H1 (cell line): Measurements from ENCODE around the gene TEAD1. TPM values are rescaled to one million over a fixed set of nuclear protein-coding genes. Genes with fewer than 3 reads are reported as not detected.

ENCODE experiments used
- HDAC2 ChIP-seq, 2 experiments: fragments of 300-600 bp in 1 of 2; sonication (generic) in 1 of 2; IDR thresholded peaks; 2 replicates each; pipeline ENCODE4 v1.6.1; 2011 to 2012; ENCODE audit warnings: low read depth in 2 of 2, low read length in 2 of 2, mild to moderate bottlenecking in 2 of 2, moderate library complexity in 2 of 2, borderline replicate concordance in 1 of 2, inconsistent platforms in 1 of 2
- PHF8 ChIP-seq: fragments of 200-600 bp; sonication (generic); conservative IDR thresholded peaks from 2 replicates; pipeline ENCODE4 v1.7.1; 2012; ENCODE audit warnings: low read depth, mild to moderate bottlenecking, inconsistent platforms, low read length, moderate library complexity
- polyA plus RNA-seq, 7 experiments: library from polyadenylated mRNA; depleted of rRNA in 3 of 7; stranded (reverse) in 5 of 7; unstranded in 2 of 7; fragments of >200 nt in 5 of 7; fragments of 200-250 nt in 2 of 7; gene quantifications; 1 replicate in 5 of 7; 2 replicates in 1 of 7; 4 replicates in 1 of 7; pipeline versions ENCODE4 v1.2.1 to v1.2.3, GENCODE V29; 2011 to 2013; ENCODE audit warnings: missing spikeins in 2 of 7, mixed read lengths in 2 of 7
- total RNA-seq: library from RNA; stranded (reverse); fragmentation: NEBNext Ultra II Directional; extraction: Animal tissue kit (Norgen Biotek cat#: 25700); gene quantifications from 2 replicates; pipeline ENCODE4 v1.2.1, GENCODE V29; 2021

The TEAD1 gene
- total and polyA plus RNA-seq, 2 of the 8 experiments (the other 6 are each of a cell fraction or from before 2014, with no cell fraction given), result 15.6 to 67.4 TPM

DNA sequence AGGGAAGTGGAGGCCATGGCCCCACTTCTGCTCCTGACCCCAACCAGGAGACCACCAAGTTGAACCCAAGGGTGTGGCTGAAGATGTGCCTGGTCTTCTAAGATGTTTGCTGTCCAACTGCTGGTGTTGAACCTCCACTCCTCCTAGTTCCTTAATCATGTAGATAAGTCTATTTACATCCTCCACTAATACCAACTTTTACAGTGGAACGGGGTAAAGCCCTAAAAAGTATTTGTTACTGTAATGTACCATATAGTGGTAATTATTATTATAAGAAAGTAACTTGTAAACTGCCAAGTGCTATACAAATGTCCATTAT lies 315.9 kb downstream of the TEAD1 start (continued):
- no peak for TF ChIP-seq HDAC2 (IDR thresholded peaks at IDR 0.05; ENCODE audit: borderline replicate concordance in 1 of 2, low read depth in 2 of 2, low read length in 2 of 2)
- TF ChIP-seq PHF8, result no peak
